Fibroblast of lung (primary cell): ENCODE results near the gene DTX4.

Experiments used
- CTCF ChIP-seq, 2 donors: IDR thresholded peaks in 1 of 2; conservative IDR thresholded peaks in 1 of 2; 1 replicate in 1 of 2; 2 replicates in 1 of 2; pipeline ENCODE4 v1.5.1; 2011 to 2012; ENCODE audit warnings: low read length in 2 of 2, control low read depth in 1 of 2, inconsistent platforms in 1 of 2, low read depth in 1 of 2, mild to moderate bottlenecking in 1 of 2
- EZH2 ChIP-seq: IDR thresholded peaks from 2 replicates; pipeline ENCODE4 v1.5.1; 2012; ENCODE audit warnings: low read length, control low read depth, mild to moderate bottlenecking; ENCODE audit errors: missing control alignments

- TF ChIP-seq CTCF (conservative IDR thresholded peaks at IDR 0.05 in 1 of 2, IDR thresholded peaks at IDR 0.05 in 1 of 2; ENCODE audit: low read depth in 1 of 2, low read length in 2 of 2) (no peak), EZH2 (no peak)
Observed at GRCh38 chr11:59152312-59152951, 19.5 kb upstream of the DTX4 start.
